Astrocyte of the cerebellum (primary cell): ENCODE results near the gene LRRC15.

Source experiments
- DNase-seq: peaks from one replicate; pipeline ENCODE4 v3.0.0-alpha.2; 2011; ENCODE audit warnings: low read depth
- H3K4me3 ChIP-seq: 2 replicates; pipeline ENCODE4 v1.5.1; 2011; ENCODE audit warnings: mild to moderate bottlenecking, low read depth, low read length, moderate library complexity
- in situ Hi-C: cut with HindIII; loops from 2 replicates; pipeline ENCODE4 v1.10.0; 2017; ENCODE audit warnings: low sequenced_read_pairs
- TF ChIP-seq, protein P1 (sequence below): IDR thresholded peaks from 2 replicates; pipeline ENCODE4 v1.5.1; 2012; ENCODE audit warnings: low read length, low read depth, moderate library complexity, mild to moderate bottlenecking; ENCODE audit errors: missing control alignments

Gene LRRC15

DNA sequence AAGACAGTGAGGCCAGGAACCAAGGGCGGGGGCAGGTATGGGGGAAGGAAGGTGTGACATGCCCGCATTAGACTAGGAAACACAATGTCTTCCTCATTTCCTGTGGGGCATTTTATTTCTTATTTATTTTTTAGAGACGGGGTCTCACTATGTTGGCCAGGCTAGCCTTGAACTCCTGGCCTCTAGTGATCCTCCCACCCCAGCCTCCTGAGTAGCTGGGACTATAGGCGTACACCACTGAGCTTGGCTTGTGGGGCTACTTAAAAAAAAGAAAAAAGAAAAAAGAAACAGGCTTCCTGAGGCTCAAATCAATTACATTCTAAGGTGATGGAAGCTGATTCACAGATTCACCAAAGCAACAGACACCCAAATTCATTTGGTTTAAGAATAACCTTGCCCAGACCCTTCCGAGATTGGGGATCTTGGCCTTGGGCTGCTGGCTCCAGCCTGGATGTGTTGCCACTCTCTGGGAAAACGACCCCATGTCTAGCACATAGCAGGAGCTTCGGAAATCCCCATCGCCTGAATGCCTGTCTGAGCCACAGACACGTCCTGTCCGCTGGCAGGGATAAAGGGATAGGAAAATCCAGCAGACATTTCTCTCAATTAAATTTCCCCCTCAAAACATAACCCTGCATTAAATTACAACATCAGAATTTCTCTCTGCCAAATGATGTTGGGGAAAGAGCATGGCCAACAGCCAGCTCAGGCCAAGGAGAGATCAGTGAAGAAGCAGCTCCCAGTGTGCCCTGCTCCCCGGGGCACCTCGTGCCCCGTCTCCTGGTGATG, 31.4 kb downstream of the LRRC15 start:
- TF ChIP-seq, protein P1, sequence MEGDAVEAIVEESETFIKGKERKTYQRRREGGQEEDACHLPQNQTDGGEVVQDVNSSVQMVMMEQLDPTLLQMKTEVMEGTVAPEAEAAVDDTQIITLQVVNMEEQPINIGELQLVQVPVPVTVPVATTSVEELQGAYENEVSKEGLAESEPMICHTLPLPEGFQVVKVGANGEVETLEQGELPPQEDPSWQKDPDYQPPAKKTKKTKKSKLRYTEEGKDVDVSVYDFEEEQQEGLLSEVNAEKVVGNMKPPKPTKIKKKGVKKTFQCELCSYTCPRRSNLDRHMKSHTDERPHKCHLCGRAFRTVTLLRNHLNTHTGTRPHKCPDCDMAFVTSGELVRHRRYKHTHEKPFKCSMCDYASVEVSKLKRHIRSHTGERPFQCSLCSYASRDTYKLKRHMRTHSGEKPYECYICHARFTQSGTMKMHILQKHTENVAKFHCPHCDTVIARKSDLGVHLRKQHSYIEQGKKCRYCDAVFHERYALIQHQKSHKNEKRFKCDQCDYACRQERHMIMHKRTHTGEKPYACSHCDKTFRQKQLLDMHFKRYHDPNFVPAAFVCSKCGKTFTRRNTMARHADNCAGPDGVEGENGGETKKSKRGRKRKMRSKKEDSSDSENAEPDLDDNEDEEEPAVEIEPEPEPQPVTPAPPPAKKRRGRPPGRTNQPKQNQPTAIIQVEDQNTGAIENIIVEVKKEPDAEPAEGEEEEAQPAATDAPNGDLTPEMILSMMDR = no peak
- in situ Hi-C loops = no loop called here
- no peak for DNase-seq
- H3K4me3 ChIP-seq = no peak overlapping the region

DNA sequence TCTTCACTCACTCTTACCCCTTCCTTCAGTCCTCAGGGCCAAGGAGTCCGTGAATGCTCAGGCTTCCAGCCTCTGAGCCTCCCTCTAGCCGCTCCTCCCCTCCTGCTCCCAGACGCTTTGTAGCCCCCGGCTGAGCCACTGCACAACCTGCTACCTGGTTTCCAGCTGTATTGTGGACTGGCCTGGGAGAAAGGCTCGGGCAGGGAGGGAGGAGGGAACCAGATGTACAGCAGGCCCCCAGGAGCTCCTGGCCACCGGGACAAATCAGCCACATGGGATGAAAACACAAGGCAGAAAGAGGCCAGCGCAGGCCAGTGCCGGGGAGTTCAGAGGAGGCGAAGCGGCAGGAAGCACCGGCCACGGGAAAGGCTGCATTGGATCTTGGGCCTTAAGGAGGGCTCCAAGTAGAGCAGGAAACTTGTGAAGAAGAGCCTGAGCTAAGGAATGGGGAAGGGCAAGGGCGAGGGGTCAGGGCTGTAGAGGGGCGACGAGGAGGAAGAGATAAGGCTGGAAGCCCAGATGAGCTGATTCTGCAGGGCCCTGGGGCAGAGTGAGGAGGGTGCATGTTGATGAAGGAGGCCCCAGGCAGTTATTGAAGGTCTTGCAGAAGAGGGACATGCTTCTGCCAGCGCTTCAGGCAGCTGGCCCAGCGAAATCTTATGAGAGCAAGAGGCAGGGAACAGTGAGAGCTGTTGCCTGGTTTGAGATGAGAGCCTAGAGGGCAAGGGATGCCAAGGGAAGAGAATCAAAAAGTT, 32.8 kb downstream of the LRRC15 start:
- no peak overlapping the region for H3K4me3 ChIP-seq
- TF ChIP-seq, protein P1 = no peak
- no peak for DNase-seq
- in situ Hi-C loops = no loop called here

DNA sequence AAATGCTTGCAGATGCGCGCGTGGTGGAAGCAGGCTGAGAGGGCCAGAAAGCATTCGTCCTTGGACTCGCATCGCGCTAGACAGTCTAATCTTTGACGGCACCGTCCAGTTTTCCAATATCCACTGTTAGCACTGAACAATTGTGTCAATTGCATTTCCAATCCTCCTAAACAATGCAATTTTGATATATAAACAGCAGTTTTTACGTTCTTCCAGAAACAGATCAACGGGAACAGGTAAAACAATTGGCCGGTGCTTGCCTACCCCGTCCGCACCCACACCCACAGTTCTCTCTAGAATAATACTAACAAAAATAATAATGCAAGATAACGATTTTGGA, 35.6 kb downstream of the LRRC15 start:
- H3K4me3 ChIP-seq = no peak overlapping the region
- no peak for DNase-seq
- TF ChIP-seq, protein P1 = no peak
- in situ Hi-C loops = no loop called here

DNA sequence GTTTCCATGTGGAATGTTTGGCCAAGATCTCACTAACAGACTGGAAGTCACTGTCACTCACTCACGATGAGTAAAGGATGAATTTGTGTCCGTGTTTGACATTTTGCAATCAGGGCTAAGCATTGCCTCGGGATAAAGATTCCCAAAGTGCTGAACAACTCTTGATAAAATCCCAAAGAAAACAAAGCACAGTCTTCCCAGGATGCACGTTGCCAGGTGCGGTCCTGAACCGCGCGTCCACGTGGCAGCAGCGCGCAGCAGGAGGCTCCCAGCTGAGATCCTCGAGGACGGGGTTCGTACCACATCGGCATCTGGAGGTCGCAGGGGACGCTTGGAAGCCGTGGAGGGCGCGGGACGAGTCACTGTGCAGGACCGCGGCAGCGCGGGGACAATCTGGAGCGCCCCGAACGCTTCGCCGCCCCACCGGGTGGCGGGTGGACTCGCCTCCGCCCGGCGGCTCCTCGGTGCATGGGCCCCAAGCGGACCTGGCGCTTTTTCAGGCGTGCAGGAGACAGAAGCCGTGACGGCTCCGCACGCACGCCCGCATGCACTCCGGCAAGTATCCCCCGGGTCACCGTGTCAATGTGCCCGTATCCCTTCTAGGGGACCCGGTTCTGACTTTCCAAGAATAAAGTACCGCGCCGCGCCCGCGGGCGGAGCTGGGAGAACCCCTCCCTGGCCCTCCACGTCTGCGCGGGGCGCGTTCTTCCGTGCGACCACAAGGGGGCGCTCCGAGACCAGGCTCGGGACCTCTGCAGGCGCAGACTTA, 36.1 kb downstream of the LRRC15 start:
- in situ Hi-C loops = no loop called here
- peak; percentile 57 for DNase-seq
- TF ChIP-seq, protein P1 = peak; percentile 85
- H3K4me3 ChIP-seq = peak overlapping the region; percentile 44

DNA sequence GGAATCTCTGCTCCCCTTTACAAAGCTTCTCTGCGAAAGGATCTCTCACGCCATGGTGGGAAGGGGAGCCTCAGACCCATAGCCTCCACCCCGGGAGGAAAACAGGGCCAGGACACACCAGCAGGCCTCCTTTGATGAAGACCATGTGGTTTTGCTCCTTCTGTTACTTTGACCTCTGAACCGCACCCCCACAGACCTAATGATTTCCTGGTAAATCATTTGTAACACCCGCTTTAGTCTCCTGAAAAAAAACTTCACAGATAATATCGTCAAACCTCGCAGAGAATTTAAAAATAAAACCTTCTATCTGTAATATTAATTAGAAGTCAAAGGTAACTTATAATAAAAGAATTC, 36.7 kb downstream of the LRRC15 start:
- TF ChIP-seq, protein P1 = no peak
- no peak overlapping the region for H3K4me3 ChIP-seq
- in situ Hi-C loops = no loop called here
- no peak for DNase-seq

DNA sequence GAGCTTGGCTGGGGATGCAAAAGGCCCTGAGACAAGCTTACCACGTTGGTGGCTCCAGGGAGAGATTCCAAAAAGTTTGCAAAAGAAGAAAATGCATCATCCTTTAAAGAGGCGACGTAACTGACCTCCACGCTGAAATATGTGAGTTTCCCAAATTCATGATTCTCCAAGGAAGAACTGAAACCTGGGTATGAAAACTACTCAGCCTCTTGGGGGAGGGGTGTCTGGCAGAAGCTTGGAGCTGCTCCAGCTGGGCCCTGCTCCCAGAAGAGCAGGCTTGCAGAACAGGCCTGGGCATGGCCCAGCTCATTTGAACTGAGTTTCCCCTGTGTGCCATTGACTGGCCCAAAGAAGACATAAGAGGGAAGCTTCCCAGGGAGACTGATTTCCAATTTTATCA, 39.0 kb downstream of the LRRC15 start:
- TF ChIP-seq, protein P1 = no peak
- H3K4me3 ChIP-seq = no peak overlapping the region
- DNase-seq = no peak
- in situ Hi-C loops = no loop called here
